A549 treated with CORT108297 at 1 μM for 4 hours (cell line): ENCODE measurements around the gene TNFSF15. TPM values are rescaled to one million over a fixed set of nuclear protein-coding genes. Genes with fewer than 3 reads are reported as not detected.

Source experiments
- total RNA-seq: library from RNA; stranded (reverse); fragments of 200-300 nt; extraction: Qiagen RNA extraction; gene quantifications from 5 replicates; pipeline ENCODE4 v1.2.3, GENCODE V29; 2022

Gene TNFSF15
- total RNA-seq = 0.21 to 0.40 TPM (median 0.25 TPM) in 5 replicates

DNA sequence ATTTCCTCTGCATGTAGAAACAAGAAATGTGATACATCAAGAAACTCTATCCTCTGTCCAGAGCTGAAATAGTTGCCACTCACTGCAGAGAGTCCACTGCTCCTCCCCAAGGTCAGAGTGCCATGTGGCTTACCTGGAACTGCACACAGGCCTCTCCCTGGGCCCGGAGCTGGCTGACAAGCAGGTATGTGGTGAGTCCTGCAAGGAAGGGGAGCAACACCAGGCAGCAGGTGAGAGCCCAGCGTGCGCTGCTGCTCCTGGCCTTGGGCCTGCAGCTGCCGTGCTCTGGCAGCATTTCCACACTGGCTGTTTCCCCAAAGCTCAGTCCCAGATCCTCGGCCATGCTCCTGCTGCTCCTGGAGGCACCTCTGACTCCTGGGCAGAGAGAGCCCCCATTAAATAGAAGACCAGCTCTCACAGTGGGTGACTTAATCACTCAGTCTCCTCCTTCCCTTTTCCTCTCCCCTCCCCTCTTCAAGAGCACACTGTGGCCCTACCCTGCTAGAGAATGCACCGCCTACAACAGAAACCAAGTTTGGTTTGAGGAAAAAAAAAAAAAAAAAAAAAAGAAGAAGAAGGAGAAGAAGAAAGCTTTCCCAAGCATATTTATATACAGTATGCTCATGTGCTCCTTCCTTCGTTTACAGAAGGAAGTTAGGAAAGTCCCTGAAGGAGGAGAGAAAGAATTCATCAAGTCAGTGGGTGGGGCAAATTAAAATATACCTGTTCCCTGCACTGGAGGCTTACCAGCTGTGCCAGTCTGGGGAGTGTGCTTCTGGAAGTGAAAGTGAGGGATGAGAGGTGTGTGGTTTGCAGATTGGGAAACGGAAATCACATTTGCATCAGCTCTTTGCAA is at the start of gene TNFSF15:
TSS of gene TNFSF15 (minus strand) at position 370 of the 856 bp plus-strand sequence. CDS start at position 343, 27 bp downstream.

Other genes starting within 250 kb of the TNFSF15 start
- 107 to 154 TPM (median 119 TPM) in 5 replicates for gene ATP6V1G1, start 218.3 kb downstream of the TNFSF15 start, total RNA-seq
- 10.9 to 12.3 TPM (median 11.8 TPM) in 5 replicates for gene TMEM268, start 194.7 kb downstream of the TNFSF15 start, total RNA-seq
- not detected in 5 replicates for gene TEX53, start 148.2 kb downstream of the TNFSF15 start, total RNA-seq
- gene TEX48, start 123.8 kb downstream of the TNFSF15 start, total RNA-seq = not detected in 5 replicates
- not detected in 5 replicates for gene TNFSF8, start 124.6 kb upstream of the TNFSF15 start, total RNA-seq